Astrocyte of the cerebellum (primary cell): Measurements from ENCODE around the gene C15orf61.
A peak's percentile ranks its signal among the peaks of the same experiment; 100 is the strongest.

ENCODE experiments used
- DNase-seq: peaks from one replicate; pipeline ENCODE4 v3.0.0-alpha.2; 2011; ENCODE audit warnings: low read depth
- H3K4me3 ChIP-seq: 2 replicates; pipeline ENCODE4 v1.5.1; 2011; ENCODE audit warnings: mild to moderate bottlenecking, low read depth, low read length, moderate library complexity
- CTCF ChIP-seq: IDR thresholded peaks from 2 replicates; pipeline ENCODE4 v1.5.1; 2012; ENCODE audit warnings: low read length, low read depth, moderate library complexity, mild to moderate bottlenecking; ENCODE audit errors: missing control alignments
- in situ Hi-C: cut with HindIII; loops from 2 replicates; pipeline ENCODE4 v1.10.0; 2017; ENCODE audit warnings: low sequenced_read_pairs

The C15orf61 gene

DNA sequence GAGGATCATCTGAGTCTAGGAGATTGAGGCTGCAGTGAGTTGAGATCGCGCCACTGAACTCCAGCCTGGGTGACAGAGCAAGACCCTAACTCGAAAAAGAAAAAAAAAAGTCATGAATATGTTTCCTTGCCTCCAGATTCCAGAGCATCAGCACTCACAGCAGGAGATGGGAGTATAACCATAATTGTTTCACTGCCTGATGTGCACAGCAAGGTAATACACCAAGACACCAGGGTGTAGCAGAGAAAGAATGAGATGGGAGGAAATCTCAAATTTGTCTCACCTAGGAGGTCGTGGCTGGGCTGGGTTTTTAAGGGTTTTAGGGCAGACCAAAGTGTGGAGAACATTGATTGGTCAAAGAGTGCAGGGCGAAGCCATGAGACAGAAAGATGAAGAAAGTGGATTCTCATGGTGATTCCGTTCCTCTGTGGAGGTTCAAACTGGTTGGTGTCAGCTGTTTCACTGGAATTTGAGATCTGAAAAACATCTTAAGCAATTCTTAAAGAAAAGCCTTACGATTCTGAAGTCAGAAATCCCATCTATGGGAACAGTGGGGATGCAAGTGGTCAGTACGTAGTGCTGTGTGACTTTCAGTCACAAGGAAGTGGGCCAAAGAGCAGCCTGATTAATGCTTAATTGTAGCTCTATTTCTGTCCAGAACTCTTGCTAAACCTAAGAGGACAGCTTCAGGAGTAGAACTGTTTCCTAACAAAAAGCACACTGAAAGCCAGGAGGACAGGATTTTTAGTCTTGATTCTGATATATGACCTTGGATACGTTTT, 7.8 kb upstream of the C15orf61 start:
- H3K4me3 ChIP-seq, result no peak overlapping the region
- in situ Hi-C loops, result no loop called here
- TF ChIP-seq CTCF, result no peak
- no peak for DNase-seq

DNA sequence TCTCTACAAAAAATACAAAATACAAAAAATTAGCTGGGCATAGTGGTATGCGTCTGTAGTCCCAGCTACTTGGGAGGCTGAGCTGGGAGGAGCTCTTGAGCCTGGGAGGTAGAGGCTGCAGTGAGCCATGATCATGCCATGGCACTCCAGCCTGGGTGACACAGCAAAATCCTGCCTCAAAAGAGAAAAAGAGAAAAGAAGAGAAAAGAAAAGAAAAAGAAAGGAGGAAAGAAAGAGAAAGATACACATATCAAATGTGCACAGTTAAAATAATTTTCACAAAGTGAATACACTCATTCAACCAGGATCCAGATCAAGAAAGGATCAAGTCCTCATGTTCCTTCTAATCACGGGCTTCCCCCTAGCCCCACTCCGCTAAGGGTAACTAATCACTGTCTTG, 5.8 kb upstream of the C15orf61 start:
- in situ Hi-C loops, result no loop called here
- no peak for TF ChIP-seq CTCF
- H3K4me3 ChIP-seq, result no peak overlapping the region
- DNase-seq, result no peak

- H3K4me3 ChIP-seq, result no peak overlapping the region
- in situ Hi-C loops, result no loop called here
- no peak for TF ChIP-seq CTCF
- DNase-seq, result no peak
Observed at GRCh38 chr15:67515557-67515956, 5.4 kb upstream of the C15orf61 start.

- in situ Hi-C loops, result loop anchor here (5.0 kb wide), 1 partner anchor 92 kb away; no protein-coding TSS in a partner anchor
- no peak for DNase-seq
- no peak for TF ChIP-seq CTCF
- H3K4me3 ChIP-seq, result peak overlapping the region; percentile 77
Observed at GRCh38 chr15:67520321-67521028, 456 bp upstream of the C15orf61 start.

DNA sequence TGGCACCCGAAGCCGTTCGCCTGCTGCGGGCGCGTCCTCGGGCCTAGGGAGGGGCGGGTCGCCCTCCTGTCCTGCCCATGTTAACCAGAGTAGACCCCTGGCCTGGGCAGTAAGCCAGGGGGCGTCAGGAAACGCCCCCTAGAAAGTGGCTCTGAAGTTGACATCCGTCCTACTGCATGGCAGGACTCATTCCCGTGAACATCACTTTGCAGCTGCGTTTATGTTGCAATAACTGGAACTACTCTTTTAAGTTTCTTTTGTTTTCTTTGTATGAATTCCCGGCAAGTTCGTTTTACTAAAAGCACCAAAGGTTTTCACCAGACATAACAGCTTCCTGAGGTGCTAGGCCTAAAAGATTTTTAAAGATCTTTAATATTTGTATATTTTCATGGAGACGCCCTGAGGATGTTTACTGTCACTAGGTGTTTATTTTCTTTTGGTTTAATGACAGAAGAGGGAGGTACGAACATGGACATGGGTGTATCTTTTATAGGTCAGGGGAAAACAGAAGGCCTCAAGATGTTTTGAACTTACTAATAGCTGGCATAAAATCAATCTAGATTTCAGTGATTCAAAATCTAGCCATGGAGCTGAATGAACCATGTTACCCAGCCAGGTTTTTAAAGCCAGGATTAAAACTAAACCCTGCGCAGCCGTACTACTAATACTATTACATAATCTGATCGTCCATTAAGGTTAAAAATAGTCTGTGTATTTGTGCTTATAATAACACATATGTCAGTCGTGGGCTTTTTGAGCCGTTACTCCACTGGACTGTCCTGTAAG, 1.0 kb downstream of the C15orf61 start:
- no peak for DNase-seq
- in situ Hi-C loops, result loop anchor here (5.0 kb wide), 1 partner anchor 90 kb away; no protein-coding TSS in a partner anchor
- TF ChIP-seq CTCF, result no peak
- peak overlapping the region; percentile 77 for H3K4me3 ChIP-seq

GRCh38 chr15:67523330-67523729, 2.4 kb downstream of the C15orf61 start:
- DNase-seq, result no peak
- no peak for TF ChIP-seq CTCF
- in situ Hi-C loops, result loop anchor here (5.0 kb wide), 1 partner anchor 89 kb away; no protein-coding TSS in a partner anchor
- no peak overlapping the region for H3K4me3 ChIP-seq
